OCI-M2 (cell line): ENCODE data around the gene NRTN.

Experiments used
- DNase-seq: peaks from one replicate; lab custom pipeline; 2025; ENCODE audit not compliant: unreplicated experiment; lab: John Stamatoyannopoulos, UW

The NRTN gene

GRCh38 chr19:5811117-5811516, 6.2 kb downstream of the NRTN start:
- no peak for DNase-seq

DNA sequence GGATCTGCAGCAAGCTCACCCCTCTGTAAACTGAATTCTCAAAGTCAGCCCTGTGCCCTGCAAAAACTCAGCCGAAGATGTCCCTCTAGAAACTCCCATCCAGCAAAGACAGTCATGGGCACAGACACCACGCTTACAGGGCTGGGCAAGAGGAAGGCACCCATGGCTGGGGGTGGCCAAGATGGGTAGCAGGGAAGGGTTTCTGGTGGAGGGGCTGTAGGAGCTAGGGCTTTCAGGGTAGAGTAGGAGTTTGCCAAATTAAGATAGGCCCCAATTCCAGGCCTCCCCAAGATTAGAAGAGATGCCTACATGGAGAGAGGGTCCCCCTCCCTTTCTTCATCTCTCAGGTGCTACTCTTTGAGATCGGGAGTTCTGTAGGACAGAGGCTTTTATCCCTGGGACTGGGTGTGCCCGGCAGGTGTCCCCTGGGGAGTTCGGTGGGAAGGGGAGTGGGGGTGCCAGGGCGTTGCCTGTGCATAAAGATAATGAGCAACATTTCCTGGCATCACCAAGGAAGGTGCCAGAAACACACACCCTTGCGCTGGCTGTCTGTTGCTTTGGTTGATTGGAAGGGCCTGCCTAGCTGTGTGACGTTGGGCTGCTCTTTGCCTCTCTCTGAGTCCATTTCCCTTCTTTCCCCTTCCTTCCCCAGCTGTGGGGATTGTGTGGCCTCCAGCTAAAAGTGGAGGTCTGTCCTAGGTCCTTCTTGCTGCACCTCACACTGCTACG, 9.4 kb downstream of the NRTN start:
- DNase-seq, result no peak

DNA sequence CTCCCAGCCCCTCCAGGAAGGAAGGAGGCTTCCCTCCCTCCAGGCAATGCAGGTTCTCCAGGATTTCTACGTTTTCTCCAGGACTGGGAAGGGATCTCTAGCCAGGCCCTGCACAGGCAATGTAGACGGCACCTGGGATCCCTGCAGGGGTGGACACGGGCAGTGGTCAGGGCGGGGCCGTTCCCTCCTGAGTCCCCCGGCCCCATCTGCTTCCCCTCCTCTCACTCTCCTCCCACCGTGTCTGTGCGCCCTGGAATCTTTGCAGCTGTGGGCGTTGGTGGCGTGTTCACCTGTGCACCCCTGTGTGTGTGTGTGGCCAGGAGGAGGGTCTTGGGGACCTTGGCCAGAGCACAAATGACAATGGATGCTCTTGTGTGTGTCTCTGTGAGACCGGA, 10.0 kb downstream of the NRTN start:
- DNase-seq, result no peak

DNA sequence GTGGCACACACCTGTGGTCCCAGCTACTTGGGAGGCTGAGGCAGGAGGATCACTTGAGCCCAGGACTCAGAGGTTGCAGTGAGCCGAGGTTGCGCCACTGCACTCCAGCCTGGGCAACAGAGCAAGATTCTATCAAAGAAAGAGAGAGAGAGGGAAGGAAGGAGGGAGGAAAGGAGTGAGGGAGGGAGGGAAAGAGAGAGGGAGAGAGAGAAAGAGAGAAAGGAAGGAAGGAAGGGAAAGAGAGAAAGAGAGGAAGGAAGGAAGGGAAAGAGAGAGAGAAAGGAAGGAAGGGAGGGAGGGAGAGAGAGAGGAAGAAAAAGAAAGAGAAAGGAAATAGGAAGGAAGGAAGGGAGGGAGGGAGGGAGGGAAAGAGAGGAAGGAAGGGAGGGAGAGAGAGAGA, 12.4 kb downstream of the NRTN start:
- DNase-seq, result no peak

GRCh38 chr19:5818594-5818993, 13.7 kb downstream of the NRTN start:
- no peak for DNase-seq

DNA sequence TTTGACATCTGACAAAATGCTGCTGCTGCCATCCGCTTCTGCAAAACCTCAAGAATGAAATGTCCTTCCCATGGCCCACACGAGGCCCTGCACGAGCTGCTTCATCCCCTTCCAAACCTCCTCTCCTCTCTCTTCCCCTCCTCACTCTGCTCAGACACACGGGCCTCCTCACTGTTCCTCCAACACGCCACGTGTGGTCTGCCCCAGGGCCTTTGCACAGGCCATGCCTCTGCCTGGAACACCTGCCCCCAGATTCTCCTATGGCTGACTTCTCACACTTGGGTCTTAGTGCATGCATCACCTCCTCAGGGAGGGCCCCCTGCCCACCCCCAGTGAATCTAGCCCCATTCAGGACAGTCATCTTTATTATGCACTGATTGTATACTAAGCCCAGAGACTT, 15.9 kb downstream of the NRTN start:
- DNase-seq, result no peak

DNA sequence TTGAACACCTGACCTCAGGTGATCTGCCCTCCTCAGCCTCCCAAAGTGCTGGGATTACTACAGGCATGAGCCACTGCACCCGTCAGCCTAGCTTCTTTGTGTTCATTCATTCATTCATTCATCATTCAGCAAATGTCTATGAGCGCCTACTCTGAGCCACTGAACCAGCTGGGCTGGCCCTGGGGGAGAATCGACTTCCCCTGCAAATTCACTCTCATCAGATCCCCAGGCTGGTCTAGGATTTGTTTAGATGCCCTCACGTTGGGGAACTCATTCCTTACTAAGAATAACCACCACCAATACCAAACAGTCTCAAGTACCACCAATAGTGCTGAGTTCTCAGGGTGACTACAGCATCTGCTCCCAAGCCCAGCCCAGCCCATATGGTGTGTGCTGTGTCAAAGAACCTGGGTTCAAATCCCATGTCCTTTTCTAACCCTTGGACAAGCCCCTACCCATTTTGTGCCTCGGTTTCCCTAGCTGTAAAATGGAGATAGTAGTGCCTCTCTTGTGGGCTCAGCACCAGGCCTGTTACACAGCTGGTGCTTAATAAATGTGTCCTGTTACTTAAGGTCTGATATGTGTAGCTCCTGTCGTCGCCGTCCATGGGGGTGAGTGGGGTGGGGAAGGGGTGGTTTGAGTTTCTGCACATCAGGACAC, 16.8 kb downstream of the NRTN start:
- DNase-seq, result no peak

DNA sequence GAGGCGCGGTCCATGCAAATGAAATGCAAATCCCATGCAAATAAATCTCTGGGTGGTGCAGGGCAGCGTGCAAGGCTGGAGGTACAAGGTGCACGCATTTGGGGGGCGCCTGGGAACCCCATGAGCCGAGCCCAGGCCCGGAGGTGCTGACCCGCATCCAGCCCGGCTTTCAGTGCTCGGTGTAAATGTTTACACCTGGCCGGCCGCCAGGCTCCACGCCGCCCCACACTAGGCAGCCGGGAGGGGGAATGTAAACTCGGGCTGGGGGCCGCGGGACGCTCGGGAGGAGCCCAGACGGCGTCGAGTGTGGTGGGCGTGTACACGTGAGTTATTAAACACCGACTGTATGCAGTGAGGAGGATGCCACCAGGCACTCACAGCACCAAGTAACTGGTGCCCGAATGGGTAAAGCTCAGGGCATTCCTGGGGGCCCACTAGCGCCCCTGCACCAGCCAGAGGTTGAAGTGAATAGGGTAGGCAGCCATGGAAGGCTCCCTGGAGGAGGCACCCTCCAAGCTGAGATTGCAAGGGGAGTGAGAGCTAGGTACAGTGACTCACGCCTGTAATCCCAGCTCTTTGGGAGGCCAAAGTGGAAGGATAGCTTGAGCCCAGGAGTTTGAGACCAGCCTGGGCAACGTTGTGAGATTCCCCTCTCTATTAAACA, 17.4 kb downstream of the NRTN start:
- no peak for DNase-seq

GRCh38 chr19:5823579-5824281, 18.9 kb downstream of the NRTN start:
- no peak for DNase-seq

- DNase-seq, result no peak
Observed at GRCh38 chr19:5824751-5825150, 19.9 kb downstream of the NRTN start.

- no peak for DNase-seq
Observed at GRCh38 chr19:5825178-5825577, 20.3 kb downstream of the NRTN start.

GRCh38 chr19:5826531-5827341, 21.9 kb downstream of the NRTN start:
- DNase-seq, result no peak

- DNase-seq, result no peak
Observed at GRCh38 chr19:5827342-5827890, 22.5 kb downstream of the NRTN start.

DNA sequence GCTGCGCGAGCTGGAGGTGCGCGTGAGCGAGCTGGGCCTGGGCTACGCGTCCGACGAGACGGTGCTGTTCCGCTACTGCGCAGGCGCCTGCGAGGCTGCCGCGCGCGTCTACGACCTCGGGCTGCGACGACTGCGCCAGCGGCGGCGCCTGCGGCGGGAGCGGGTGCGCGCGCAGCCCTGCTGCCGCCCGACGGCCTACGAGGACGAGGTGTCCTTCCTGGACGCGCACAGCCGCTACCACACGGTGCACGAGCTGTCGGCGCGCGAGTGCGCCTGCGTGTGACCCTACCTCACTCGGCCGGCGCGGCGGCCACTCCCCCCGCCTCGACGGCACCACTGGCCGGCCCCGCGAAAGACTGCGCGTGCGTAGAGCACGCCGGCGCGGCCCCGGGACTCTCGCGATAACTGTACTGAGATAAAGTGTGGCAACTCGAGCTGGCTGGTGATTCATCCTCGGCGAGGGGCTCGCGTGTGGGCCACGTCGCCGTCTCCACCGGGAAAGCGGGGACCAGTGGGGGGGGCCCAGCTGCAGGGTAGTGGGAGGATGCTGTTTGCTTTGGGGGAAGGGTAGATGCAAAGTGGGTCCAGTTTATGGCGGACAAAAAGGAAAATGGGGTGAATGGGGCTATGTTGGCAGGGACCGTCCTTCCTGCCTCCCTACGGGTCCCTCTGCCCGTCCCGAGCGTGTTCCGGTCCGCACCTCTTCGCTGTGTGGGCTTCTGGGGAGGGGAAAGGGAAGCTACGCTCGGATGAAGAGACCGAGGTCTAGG, 23.2 kb downstream of the NRTN start:
- peak; percentile 51 for DNase-seq

GRCh38 chr19:5828661-5829566, 24.0 kb downstream of the NRTN start:
- no peak for DNase-seq

- no peak for DNase-seq
Observed at GRCh38 chr19:5829567-5830310, 24.9 kb downstream of the NRTN start.

DNA sequence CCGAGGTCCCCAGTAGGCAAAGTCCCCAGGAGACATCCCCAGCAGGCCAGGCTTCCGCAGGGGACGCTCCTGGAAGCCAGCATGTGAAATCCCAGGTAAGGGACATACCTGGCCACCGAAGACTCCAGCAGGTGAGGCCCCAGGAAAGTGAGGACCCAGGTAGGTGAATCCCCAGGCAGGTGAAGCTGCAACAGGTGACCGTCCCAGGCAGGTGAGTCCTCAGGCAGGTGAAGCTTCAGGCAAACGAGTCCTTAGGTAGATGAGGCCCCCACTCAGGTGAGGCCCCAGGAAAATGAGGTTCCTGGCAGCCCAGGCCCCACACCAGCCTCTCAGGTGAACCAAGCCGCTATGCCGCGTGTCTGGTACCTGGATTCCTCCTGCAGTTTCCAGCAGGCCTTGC, 26.3 kb downstream of the NRTN start:
- no peak for DNase-seq

GRCh38 chr19:5832061-5832460, 27.2 kb downstream of the NRTN start:
- no peak for DNase-seq
